GM12878 (cell line): Measurements from ENCODE around the gene UNC5B. TPM values are rescaled to one million over a fixed set of nuclear protein-coding genes. Genes with fewer than 3 reads are reported as not detected.
A peak's percentile ranks its signal among the peaks of the same experiment; 100 is the strongest.

Source experiments
- ATAC-seq: fragments of 200-7000 bp; cut with Tn5 transposase; 3 replicates; pipeline ENCODE4 v1.9.1; 2020; ENCODE audit warnings: mild to moderate bottlenecking, moderate library complexity
- BruUV-seq: library from RNA; stranded (reverse); fragments of 400-500 nt; replicated peaks from 2 replicates; lab custom pipeline; 2021; lab: Mats Ljungman, UMichigan
- CTCF ChIA-PET: fragments of 300-600 bp; sonication (Branson Sonifier 250); formaldehyde crosslinking; extraction: SDS; loops from one replicate; lab custom pipeline; 2021; ENCODE audit warnings: inconsistent platforms; lab: Yijun Ruan, JAX
- POLR2A ChIA-PET: fragments of 350-600 bp; formaldehyde crosslinking; extraction: SDS; loops from one replicate; lab custom pipeline; 2021; ENCODE audit warnings: inconsistent platforms; lab: Charles Lee
- RAD21 ChIA-PET: fragments of 300-600 bp; sonication (Branson Sonifier 250); formaldehyde crosslinking; loops from one replicate; lab custom pipeline; 2023; ENCODE audit warnings: antibody characterized with exemption; ENCODE audit not compliant: unreplicated experiment; lab: Charles Lee
- SMC1A ChIA-PET: fragments of 300-600 bp; sonication (Branson Sonifier 250); formaldehyde crosslinking; loops from one replicate; lab custom pipeline; 2023; ENCODE audit not compliant: unreplicated experiment, uncharacterized antibody; lab: Charles Lee
- DNase-seq: peaks from one replicate; pipeline ENCODE4 v3.0.0-alpha.2; 2011; ENCODE audit warnings: low read depth, low spot score
- FAIRE-seq: peaks from 3 replicates; lab custom pipeline; 2011; peaks lifted over from hg19 to GRCh38; lab: Jason Lieb, UNC
- H2AFZ ChIP-seq: 2 replicates; pipeline ENCODE4 v1.6.0; 2011; ENCODE audit warnings: low read depth, low read length, control low read depth; ENCODE audit not compliant: control insufficient read depth
- H3K27ac ChIP-seq: 2 replicates; pipeline ENCODE4 v1.5.1; 2011; ENCODE audit warnings: control low read depth; ENCODE audit not compliant: control insufficient read depth, insufficient read depth
- H3K27me3 ChIP-seq, 2 experiments: replicated peaks in 1 of 2; 2 replicates each; pipeline versions ENCODE4 v1.6.0 to v1.6.1; 2011; ENCODE audit warnings: low read length in 1 of 2; ENCODE audit not compliant: control insufficient read depth in 2 of 2, insufficient read depth in 2 of 2
- H3K36me3 ChIP-seq, 2 experiments: 2 replicates each; pipeline ENCODE4 v1.5.1; 2011; ENCODE audit warnings: low read length in 1 of 2; ENCODE audit not compliant: control insufficient read depth in 2 of 2, insufficient read depth in 2 of 2
- H3K4me1 ChIP-seq: 2 replicates; pipeline ENCODE4 v1.6.1; 2011; ENCODE audit warnings: mild to moderate bottlenecking, low read length, moderate library complexity, mixed read lengths; ENCODE audit not compliant: control insufficient read depth, insufficient read depth
- H3K4me2 ChIP-seq: 2 replicates; pipeline ENCODE4 v1.6.0; 2011; ENCODE audit warnings: control low read depth; ENCODE audit not compliant: control insufficient read depth, insufficient read depth
- H3K4me3 ChIP-seq: fragments of 200-600 bp; sonication (generic); 2 replicates; pipeline ENCODE4 v1.5.1; 2016
- H3K79me2 ChIP-seq: 2 replicates; pipeline ENCODE4 v1.6.0; 2011; ENCODE audit warnings: low read length; ENCODE audit not compliant: control insufficient read depth, insufficient read depth
- H3K9ac ChIP-seq: 2 replicates; pipeline ENCODE4 v1.8.0; 2011; ENCODE audit warnings: low read length, control low read depth, mixed read lengths; ENCODE audit not compliant: control insufficient read depth, insufficient read depth
- H3K9me3 ChIP-seq: replicated peaks from 3 replicates; pipeline ENCODE4 v1.5.1; 2011; ENCODE audit warnings: mild to moderate bottlenecking, low read length; ENCODE audit not compliant: control insufficient read depth, insufficient read depth
- H4K20me1 ChIP-seq: 2 replicates; pipeline ENCODE4 v1.6.0; 2011; ENCODE audit not compliant: control insufficient read depth, insufficient read depth
- ATF7 ChIP-seq: fragments of 450-650 bp; IDR thresholded peaks from 2 replicates; pipeline ENCODE4 v1.6.1; 2016; ENCODE audit warnings: low read depth, mild to moderate bottlenecking
- MLLT1 ChIP-seq: fragments of 450-650 bp; IDR thresholded peaks from 2 replicates; pipeline ENCODE4 v1.6.1; 2016; ENCODE audit warnings: mild to moderate bottlenecking
- NFYB ChIP-seq: IDR thresholded peaks from 2 replicates; pipeline ENCODE4 v1.6.1; 2011; ENCODE audit warnings: low read depth, mild to moderate bottlenecking, low read length, improper control_type of control experiment, moderate library complexity; ENCODE audit not compliant: insufficient read depth
- POU2F2 ChIP-seq: IDR thresholded peaks from 3 replicates; pipeline ENCODE4 v1.6.1; 2011; ENCODE audit warnings: low read depth, mild to moderate bottlenecking, low read length, borderline replicate concordance
- RAD21 ChIP-seq: IDR thresholded peaks from 2 replicates; pipeline ENCODE4 v1.6.1; 2011; ENCODE audit warnings: mild to moderate bottlenecking, low read depth, low read length, moderate library complexity; ENCODE audit not compliant: insufficient read depth
- RFX5 ChIP-seq: IDR thresholded peaks from 2 replicates; pipeline ENCODE4 v1.6.1; 2011; ENCODE audit warnings: low read depth, low read length, improper control_type of control experiment
- SMC3 ChIP-seq: IDR thresholded peaks from 2 replicates; pipeline ENCODE4 v1.6.1; 2011; ENCODE audit warnings: low read length, improper control_type of control experiment, borderline replicate concordance
- STAT3 ChIP-seq: IDR thresholded peaks from 2 replicates; pipeline ENCODE4 v1.6.1; 2011; ENCODE audit warnings: low read depth, low read length, improper control_type of control experiment
- SUPT20H ChIP-seq: IDR thresholded peaks from 2 replicates; pipeline ENCODE4 v1.6.1; 2011; ENCODE audit warnings: low read depth, mild to moderate bottlenecking, low read length, moderate library complexity, borderline replicate concordance; ENCODE audit not compliant: control insufficient read depth
- WGBS: methylation state at CpG from one replicate; pipeline ENCODE4 v1.1.6; 2016; ENCODE audit warnings: low lambda C conversion rate; ENCODE audit not compliant: insufficient replicate concordance, insufficient coverage; ENCODE audit errors: missing lambda C conversion rate; 5-methylcytosine and 5-hydroxymethylcytosine counted together
- in situ Hi-C: fragments of 300-500 bp; cut with MboI; formaldehyde crosslinking; loops from 9 replicates; pipeline ENCODE4 v1.14.3; 2018; ENCODE audit warnings: mixed read lengths
- intact Hi-C: fragments of 100-400 bp; cut with micrococcal nuclease; formaldehyde crosslinking; loops from one replicate; pipeline ENCODE4 v1.14.2; 2022; ENCODE audit not compliant: unreplicated experiment
- polyA plus RNA-seq, 11 experiments: library from polyadenylated mRNA; depleted of rRNA in 4 of 11; unstranded in 6 of 11; stranded (reverse) in 5 of 11; fragments of >200 nt; fragmentation: Nextera tagmentation in 4 of 11; fragmentation: Illumina TruSeq in 1 of 11; extraction: Ambion mirVana in 4 of 11; extraction: Trizol in 1 of 11; gene quantifications; 1 replicate in 1 of 11; 2 replicates in 10 of 11; pipeline versions ENCODE4 v1.2.1 to v1.2.3, GENCODE V29; 2011 to 2016; ENCODE audit warnings: inconsistent platforms in 2 of 11, missing spikeins in 2 of 11, low read depth in 1 of 11
- total RNA-seq, 4 experiments: library from RNA; depleted of rRNA in 3 of 4; stranded (reverse); fragments of >200 nt in 3 of 4; fragmentation: Illumina TruSeq in 1 of 4; extraction: Trizol in 1 of 4; gene quantifications; 2 replicates each; pipeline versions ENCODE4 v1.2.1 to v1.2.3, GENCODE V29; 2013 to 2021
- TF ChIP-seq, protein P1 (sequence below): fragments of 450-650 bp; formaldehyde crosslinking; IDR thresholded peaks from 2 replicates; pipeline ENCODE4 v1.4.0; 2020; ENCODE audit warnings: mild to moderate bottlenecking, moderate library complexity

The UNC5B gene
- total and polyA plus RNA-seq, 10 of the 15 experiments (the other 5 are each of a cell fraction or from before 2014, with no cell fraction given), result 0.03 to 0.08 TPM; not detected in 8

- peak; percentile 67 for ATAC-seq
- TF ChIP-seq NFYB (no peak), POU2F2 (0 out of 3 replicates have a peak, but pooled peaks have one; percentile 16)
- no peak for FAIRE-seq
- WGBS, result 29% methylated on average over 17 of the region's 17 CpGs
- no TSS peak for BruUV-seq
- ChIA-PET RAD21 (no interaction called here), CTCF (no interaction called here), POLR2A (no interaction called here), SMC1A (no interaction called here)
- Histone ChIP-seq H3K4me1 (no peaks in the 10 kb centered on the region), H3K9ac (no peak overlapping the region), H3K4me3 (no peak overlapping the region), H3K79me2 (no peaks in the 10 kb centered on the region), H4K20me1 (no peaks in the 10 kb centered on the region), H3K27me3 (no peaks in the 10 kb centered on the region; a peak in 1 of 4 replicates), H3K36me3 (no peaks in the 10 kb centered on the region), H3K27ac (no peak overlapping the region), H3K9me3 (no peaks in the 10 kb centered on the region), H3K4me2 (no peak overlapping the region), H2AFZ (no peak overlapping the region)
- in situ Hi-C loops (no loop called here), intact Hi-C loops (no loop called here)
- DNase-seq, result no peak
Observed at GRCh38 chr10:71253981-71254818, 41.8 kb downstream of the UNC5B start.

GRCh38 chr10:71254834-71255549 lies 42.6 kb downstream of the UNC5B start:
- no peaks in the 10 kb centered on the region for H3K4me1 ChIP-seq
- no peaks in the 10 kb centered on the region for H3K36me3 ChIP-seq
- H3K9ac ChIP-seq, result no peak overlapping the region
- in situ Hi-C loops (no loop called here), intact Hi-C loops (no loop called here)
- no peak overlapping the region for H3K4me2 ChIP-seq
- no peak overlapping the region for H3K27ac ChIP-seq
- ChIA-PET SMC1A (no interaction called here), CTCF (no interaction called here), RAD21 (no interaction called here), POLR2A (no interaction called here)
- H3K27me3 ChIP-seq, result no peaks in the 10 kb centered on the region; a peak in 1 of 4 replicates
- H3K79me2 ChIP-seq, result no peaks in the 10 kb centered on the region
- ATAC-seq (no peak), FAIRE-seq (no peak), DNase-seq (no peak)
- H3K9me3 ChIP-seq, result no peaks in the 10 kb centered on the region
- BruUV-seq, result no TSS peak
- whole genome bisulfite sequencing, result 13% methylated on average over 9 of the region's 9 CpGs
- no peak overlapping the region for H3K4me3 ChIP-seq
- H2AFZ ChIP-seq, result no peak overlapping the region
- H4K20me1 ChIP-seq, result no peaks in the 10 kb centered on the region
- TF ChIP-seq MLLT1 (no peak), RFX5 (no peak), RAD21 (no peak), SUPT20H (no peak), STAT3 (no peak), SMC3 (no peak), ATF7 (no peak)
- TF ChIP-seq, protein P1, sequence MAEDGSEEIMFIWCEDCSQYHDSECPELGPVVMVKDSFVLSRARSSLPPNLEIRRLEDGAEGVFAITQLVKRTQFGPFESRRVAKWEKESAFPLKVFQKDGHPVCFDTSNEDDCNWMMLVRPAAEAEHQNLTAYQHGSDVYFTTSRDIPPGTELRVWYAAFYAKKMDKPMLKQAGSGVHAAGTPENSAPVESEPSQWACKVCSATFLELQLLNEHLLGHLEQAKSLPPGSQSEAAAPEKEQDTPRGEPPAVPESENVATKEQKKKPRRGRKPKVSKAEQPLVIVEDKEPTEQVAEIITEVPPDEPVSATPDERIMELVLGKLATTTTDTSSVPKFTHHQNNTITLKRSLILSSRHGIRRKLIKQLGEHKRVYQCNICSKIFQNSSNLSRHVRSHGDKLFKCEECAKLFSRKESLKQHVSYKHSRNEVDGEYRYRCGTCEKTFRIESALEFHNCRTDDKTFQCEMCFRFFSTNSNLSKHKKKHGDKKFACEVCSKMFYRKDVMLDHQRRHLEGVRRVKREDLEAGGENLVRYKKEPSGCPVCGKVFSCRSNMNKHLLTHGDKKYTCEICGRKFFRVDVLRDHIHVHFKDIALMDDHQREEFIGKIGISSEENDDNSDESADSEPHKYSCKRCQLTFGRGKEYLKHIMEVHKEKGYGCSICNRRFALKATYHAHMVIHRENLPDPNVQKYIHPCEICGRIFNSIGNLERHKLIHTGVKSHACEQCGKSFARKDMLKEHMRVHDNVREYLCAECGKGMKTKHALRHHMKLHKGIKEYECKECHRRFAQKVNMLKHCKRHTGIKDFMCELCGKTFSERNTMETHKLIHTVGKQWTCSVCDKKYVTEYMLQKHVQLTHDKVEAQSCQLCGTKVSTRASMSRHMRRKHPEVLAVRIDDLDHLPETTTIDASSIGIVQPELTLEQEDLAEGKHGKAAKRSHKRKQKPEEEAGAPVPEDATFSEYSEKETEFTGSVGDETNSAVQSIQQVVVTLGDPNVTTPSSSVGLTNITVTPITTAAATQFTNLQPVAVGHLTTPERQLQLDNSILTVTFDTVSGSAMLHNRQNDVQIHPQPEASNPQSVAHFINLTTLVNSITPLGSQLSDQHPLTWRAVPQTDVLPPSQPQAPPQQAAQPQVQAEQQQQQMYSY (CRISPR knock-in tag), result no peak
